ENCODE data around the gene PARL.

PARL gene

GRCh38 chr3:183800243-183800863, 84.3 kb downstream of the PARL start:
- Histone ChIP-seq H3K27ac (no peak overlapping the region), H3K9ac (no peak overlapping the region), H3K27me3 (ENCODE audit: control insufficient read depth, insufficient read depth, low read length) (no peaks in the 10 kb centered on the region), H3K79me2 (no peaks in the 10 kb centered on the region), H3K36me3 (ENCODE audit: control insufficient read depth, insufficient read depth, low read length) (no peaks in the 10 kb centered on the region), H3K4me3 (ENCODE audit: low read depth, low read length) (no peak overlapping the region), H3K4me2 (ENCODE audit: low read length) (no peak overlapping the region), H3K4me1 (no peaks in the 10 kb centered on the region), H3K9me3 (ENCODE audit: control insufficient read depth, low read length) (no peaks in the 10 kb centered on the region), H2AFZ (no peak overlapping the region)
- TF ChIP-seq, protein P1, sequence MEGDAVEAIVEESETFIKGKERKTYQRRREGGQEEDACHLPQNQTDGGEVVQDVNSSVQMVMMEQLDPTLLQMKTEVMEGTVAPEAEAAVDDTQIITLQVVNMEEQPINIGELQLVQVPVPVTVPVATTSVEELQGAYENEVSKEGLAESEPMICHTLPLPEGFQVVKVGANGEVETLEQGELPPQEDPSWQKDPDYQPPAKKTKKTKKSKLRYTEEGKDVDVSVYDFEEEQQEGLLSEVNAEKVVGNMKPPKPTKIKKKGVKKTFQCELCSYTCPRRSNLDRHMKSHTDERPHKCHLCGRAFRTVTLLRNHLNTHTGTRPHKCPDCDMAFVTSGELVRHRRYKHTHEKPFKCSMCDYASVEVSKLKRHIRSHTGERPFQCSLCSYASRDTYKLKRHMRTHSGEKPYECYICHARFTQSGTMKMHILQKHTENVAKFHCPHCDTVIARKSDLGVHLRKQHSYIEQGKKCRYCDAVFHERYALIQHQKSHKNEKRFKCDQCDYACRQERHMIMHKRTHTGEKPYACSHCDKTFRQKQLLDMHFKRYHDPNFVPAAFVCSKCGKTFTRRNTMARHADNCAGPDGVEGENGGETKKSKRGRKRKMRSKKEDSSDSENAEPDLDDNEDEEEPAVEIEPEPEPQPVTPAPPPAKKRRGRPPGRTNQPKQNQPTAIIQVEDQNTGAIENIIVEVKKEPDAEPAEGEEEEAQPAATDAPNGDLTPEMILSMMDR (IDR thresholded peaks at IDR 0.05): no peak

DNA sequence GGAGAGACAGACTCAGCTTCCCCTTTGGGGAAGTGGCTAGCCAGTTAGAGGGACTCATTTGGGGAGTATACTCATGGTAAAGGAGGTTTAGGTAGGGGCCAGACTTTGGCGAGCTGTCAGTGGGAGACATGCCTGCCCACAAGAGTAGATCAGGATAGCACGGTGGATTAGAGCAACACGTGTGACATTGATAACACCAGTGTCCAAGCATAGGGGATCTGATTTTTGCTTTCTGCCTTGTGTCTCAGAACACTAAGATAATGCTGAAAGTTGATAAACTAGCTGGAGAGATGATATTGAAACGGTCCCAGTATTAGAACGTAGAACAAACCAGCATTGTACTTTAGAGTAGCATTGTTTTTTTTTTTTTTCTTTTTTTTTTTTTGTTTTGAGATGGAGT, 85.2 kb downstream of the PARL start:
- H3K9ac ChIP-seq: no peak overlapping the region
- TF ChIP-seq, protein P1 (IDR thresholded peaks at IDR 0.05): no peak
- H3K27ac ChIP-seq: no peak overlapping the region
- no peak overlapping the region for H3K4me3 ChIP-seq (ENCODE audit: low read depth, low read length)
- no peak overlapping the region for H3K4me2 ChIP-seq (ENCODE audit: low read length)
- H3K79me2 ChIP-seq: no peaks in the 10 kb centered on the region
- H2AFZ ChIP-seq: no peak overlapping the region
- no peaks in the 10 kb centered on the region for H3K36me3 ChIP-seq (ENCODE audit: control insufficient read depth, insufficient read depth, low read length)
- no peaks in the 10 kb centered on the region for H3K9me3 ChIP-seq (ENCODE audit: control insufficient read depth, low read length)
- no peaks in the 10 kb centered on the region for H3K27me3 ChIP-seq (ENCODE audit: control insufficient read depth, insufficient read depth, low read length)
- no peaks in the 10 kb centered on the region for H3K4me1 ChIP-seq

GRCh38 chr3:183797996-183798395, 86.7 kb downstream of the PARL start:
- no peaks in the 10 kb centered on the region for H3K9me3 ChIP-seq (ENCODE audit: control insufficient read depth, low read length)
- H3K4me2 ChIP-seq (ENCODE audit: low read length): no peak overlapping the region
- TF ChIP-seq, protein P1 (IDR thresholded peaks at IDR 0.05): no peak
- H3K27ac ChIP-seq: no peak overlapping the region
- H3K9ac ChIP-seq: no peak overlapping the region
- no peaks in the 10 kb centered on the region for H3K36me3 ChIP-seq (ENCODE audit: control insufficient read depth, insufficient read depth, low read length)
- no peak overlapping the region for H2AFZ ChIP-seq
- H3K27me3 ChIP-seq (ENCODE audit: control insufficient read depth, insufficient read depth, low read length): no peaks in the 10 kb centered on the region
- no peak overlapping the region for H3K4me3 ChIP-seq (ENCODE audit: low read depth, low read length)
- H3K79me2 ChIP-seq: no peaks in the 10 kb centered on the region
- no peaks in the 10 kb centered on the region for H3K4me1 ChIP-seq

DNA sequence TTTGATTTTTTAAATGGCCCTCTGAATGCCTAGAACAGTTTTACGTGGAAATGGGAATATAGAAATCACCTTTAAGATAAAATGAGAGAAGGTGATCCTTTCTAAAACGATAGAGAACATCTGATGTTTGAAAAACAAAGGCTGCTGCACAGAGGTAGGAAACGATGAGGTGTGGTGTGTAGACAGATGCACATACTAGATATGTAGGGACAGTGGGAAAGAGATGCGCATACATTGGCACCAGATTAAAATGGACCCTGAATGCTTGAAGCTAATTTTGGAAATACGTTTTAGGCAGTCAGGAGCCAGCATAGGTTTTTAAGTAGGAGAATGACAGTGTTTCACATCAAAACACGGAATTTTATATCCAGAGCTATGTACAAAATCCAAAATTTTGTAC, 88.3 kb downstream of the PARL start:
- no peak overlapping the region for H3K27ac ChIP-seq

More for the DNA sequence above, 88.3 kb downstream of the PARL start:
- no peaks in the 10 kb centered on the region for H3K79me2 ChIP-seq
- H3K36me3 ChIP-seq (ENCODE audit: control insufficient read depth, insufficient read depth, low read length): no peaks in the 10 kb centered on the region
- TF ChIP-seq, protein P1 (IDR thresholded peaks at IDR 0.05): no peak
- H2AFZ ChIP-seq: no peak overlapping the region
- no peaks in the 10 kb centered on the region for H3K27me3 ChIP-seq (ENCODE audit: control insufficient read depth, insufficient read depth, low read length)
- H3K4me2 ChIP-seq (ENCODE audit: low read length): no peak overlapping the region
- H3K9me3 ChIP-seq (ENCODE audit: control insufficient read depth, low read length): no peaks in the 10 kb centered on the region
- H3K4me1 ChIP-seq: no peaks in the 10 kb centered on the region
- H3K4me3 ChIP-seq (ENCODE audit: low read depth, low read length): no peak overlapping the region
- no peak overlapping the region for H3K9ac ChIP-seq
